PC-9 (cell line): ENCODE results near the gene IKZF1. TPM values are rescaled to one million over a fixed set of nuclear protein-coding genes. Genes with fewer than 3 reads are reported as not detected.

Source experiments
- Bru-seq: library from RNA; stranded (reverse); fragments of 400-500 nt; gene quantifications from one replicate; lab custom pipeline; 2021; lab: Mats Ljungman, UMichigan
- BruChase-seq, 2 experiments: library from RNA; stranded (reverse); fragments of 400-500 nt; gene quantifications; one replicate each; lab custom pipeline; 2021; lab: Mats Ljungman, UMichigan
- BruUV-seq: library from RNA; stranded (reverse); fragments of 400-500 nt; replicated peaks from 2 replicates; lab custom pipeline; 2021; lab: Mats Ljungman, UMichigan
- CTCF ChIA-PET: fragments of 300-600 bp; sonication (Branson Sonifier 250); formaldehyde crosslinking; loops from one replicate; lab custom pipeline; 2022; ENCODE audit warnings: antibody characterized with exemption; lab: Charles Lee
- POLR2A ChIA-PET: fragments of 300-600 bp; sonication (Branson Sonifier 250); formaldehyde crosslinking; loops from one replicate; lab custom pipeline; 2022; ENCODE audit warnings: antibody characterized with exemption; ENCODE audit not compliant: unreplicated experiment; lab: Charles Lee
- DNase-seq, 2 experiments: peaks; one replicate each; pipeline versions ENCODE4 v3.0.0 to v3.0.0-alpha.2; 2015 to 2022; ENCODE audit warnings: mixed read lengths in 1 of 2
- H2AFZ ChIP-seq: fragments of 200-600 bp; sonication (generic); 2 replicates; pipeline ENCODE4 v1.8.1; 2017; ENCODE audit warnings: antibody characterized with exemption
- H3F3A ChIP-seq: fragments of 200-600 bp; sonication (generic); 2 replicates; pipeline ENCODE4 v1.8.1; 2017; ENCODE audit warnings: antibody characterized with exemption, mild to moderate bottlenecking, low read depth; ENCODE audit not compliant: insufficient read depth
- H3K27ac ChIP-seq: fragments of 200-600 bp; sonication (generic); 2 replicates; pipeline ENCODE4 v1.6.1; 2016; ENCODE audit warnings: mixed run types
- H3K27me3 ChIP-seq: fragments of 200-600 bp; sonication (generic); 2 replicates; pipeline ENCODE4 v1.6.1; 2016; ENCODE audit warnings: low read depth, mixed run types; ENCODE audit not compliant: insufficient read depth
- H3K36me3 ChIP-seq: fragments of 200-600 bp; sonication (generic); 2 replicates; pipeline ENCODE4 v1.6.1; 2016; ENCODE audit warnings: low read depth, mixed run types
- H3K4me1 ChIP-seq: fragments of 200-600 bp; sonication (generic); replicated peaks from 2 replicates; pipeline ENCODE4 v1.6.1; 2016; ENCODE audit warnings: mixed run types; ENCODE audit not compliant: insufficient read depth
- H3K4me2 ChIP-seq: fragments of 200-600 bp; sonication (generic); 2 replicates; pipeline ENCODE4 v1.6.1; 2017; ENCODE audit warnings: mixed run types
- H3K4me3 ChIP-seq: fragments of 200-600 bp; sonication (generic); 2 replicates; pipeline ENCODE4 v1.6.1; 2016; ENCODE audit warnings: mixed run types
- H3K79me2 ChIP-seq: fragments of 200-600 bp; sonication (generic); 2 replicates; pipeline ENCODE4 v1.6.1; 2017; ENCODE audit warnings: low read depth, mixed run types
- H3K9me2 ChIP-seq: fragments of 200-600 bp; sonication (generic); 2 replicates; pipeline ENCODE4 v1.8.1; 2017; ENCODE audit warnings: mild to moderate bottlenecking; ENCODE audit not compliant: insufficient read depth
- H3K9me3 ChIP-seq: fragments of 200-600 bp; sonication (generic); 2 replicates; pipeline ENCODE4 v1.8.1; 2016; ENCODE audit warnings: low read depth; ENCODE audit not compliant: insufficient read depth
- H4K20me1 ChIP-seq: fragments of 200-600 bp; sonication (generic); 2 replicates; pipeline ENCODE4 v1.8.1; 2017; ENCODE audit not compliant: insufficient read depth
- EZH2 ChIP-seq: fragments of 200-600 bp; sonication (generic); IDR thresholded peaks from 2 replicates; pipeline ENCODE4 v1.8.0; 2017; ENCODE audit warnings: antibody characterized with exemption, low read depth
- intact Hi-C: fragments of 100-400 bp; cut with micrococcal nuclease; formaldehyde crosslinking; loops from one replicate; pipeline ENCODE4 v1.10.0; 2022; ENCODE audit not compliant: unreplicated experiment
- long read RNA-seq: library from polyadenylated mRNA; stranded (forward); transcript quantifications from one replicate; pipeline ENCODE4 v2.0.0, GENCODE V29; 2022
- total RNA-seq: library from RNA; stranded (reverse); gene quantifications from 2 replicates; pipeline ENCODE4 v1.2.3, GENCODE V29; 2021
- TF ChIP-seq, protein P1 (sequence below): fragments of 200-600 bp; sonication (generic); conservative IDR thresholded peaks from 2 replicates; pipeline ENCODE4 v1.6.1; 2017; ENCODE audit warnings: mixed run types, antibody characterized with exemption, mild to moderate bottlenecking, moderate library complexity

Gene IKZF1
- total RNA-seq (not detected in 2 replicates), Bru-seq, nascent RNA (percentile 11 among the genes with signal in this experiment), BruChase-seq, experiment 1, labeled RNA remaining after a 2-hour chase (percentile 11 among the genes with signal in this experiment), BruChase-seq, experiment 2, labeled RNA remaining after a 6-hour chase (percentile 7 among the genes with signal in this experiment)
- long read RNA-seq, result 0 reads

DNA sequence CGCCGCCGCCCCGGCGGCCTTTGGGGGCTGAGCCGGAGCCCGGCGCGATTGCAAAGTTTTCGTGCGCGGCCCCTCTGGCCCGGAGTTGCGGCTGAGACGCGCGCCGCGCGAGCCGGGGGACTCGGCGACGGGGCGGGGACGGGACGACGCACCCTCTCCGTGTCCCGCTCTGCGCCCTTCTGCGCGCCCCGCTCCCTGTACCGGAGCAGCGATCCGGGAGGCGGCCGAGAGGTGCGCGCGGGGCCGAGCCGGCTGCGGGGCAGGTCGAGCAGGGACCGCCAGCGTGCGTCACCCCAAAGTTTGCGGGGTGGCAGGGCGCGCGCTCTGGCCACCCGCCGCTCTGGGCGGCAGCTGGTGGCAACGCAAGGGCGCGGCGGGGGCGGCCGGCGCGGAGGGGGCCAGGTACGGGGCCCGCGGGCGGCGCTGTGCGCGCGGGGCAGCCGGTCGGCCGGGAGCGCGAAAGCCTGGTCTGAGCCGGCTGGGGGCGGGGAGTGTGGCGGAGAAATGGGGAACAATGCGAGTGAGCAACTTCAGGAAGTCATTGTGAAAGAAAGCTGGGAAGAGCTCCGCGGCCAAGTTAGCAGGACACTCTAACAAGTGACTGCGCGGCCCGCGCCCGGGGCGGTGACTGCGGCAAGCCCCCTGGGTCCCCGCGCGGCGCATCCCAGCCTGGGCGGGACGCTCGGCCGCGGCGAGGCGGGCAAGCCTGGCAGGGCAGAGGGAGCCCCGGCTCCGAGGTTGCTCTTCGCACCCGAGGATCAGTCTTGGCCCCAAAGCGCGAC is at the start of gene IKZF1:
Gene IKZF1 (plus strand): TSS at position 588 of the 782 bp plus-strand sequence. CDS start 14,346 bp downstream, outside the sequence.
- no peak for DNase-seq
- no peaks in the 10 kb centered on the region for H3K9me2 ChIP-seq
- no peaks in the 10 kb centered on the region for H3F3A ChIP-seq
- no peak for TF ChIP-seq EZH2
- TF ChIP-seq, protein P1, sequence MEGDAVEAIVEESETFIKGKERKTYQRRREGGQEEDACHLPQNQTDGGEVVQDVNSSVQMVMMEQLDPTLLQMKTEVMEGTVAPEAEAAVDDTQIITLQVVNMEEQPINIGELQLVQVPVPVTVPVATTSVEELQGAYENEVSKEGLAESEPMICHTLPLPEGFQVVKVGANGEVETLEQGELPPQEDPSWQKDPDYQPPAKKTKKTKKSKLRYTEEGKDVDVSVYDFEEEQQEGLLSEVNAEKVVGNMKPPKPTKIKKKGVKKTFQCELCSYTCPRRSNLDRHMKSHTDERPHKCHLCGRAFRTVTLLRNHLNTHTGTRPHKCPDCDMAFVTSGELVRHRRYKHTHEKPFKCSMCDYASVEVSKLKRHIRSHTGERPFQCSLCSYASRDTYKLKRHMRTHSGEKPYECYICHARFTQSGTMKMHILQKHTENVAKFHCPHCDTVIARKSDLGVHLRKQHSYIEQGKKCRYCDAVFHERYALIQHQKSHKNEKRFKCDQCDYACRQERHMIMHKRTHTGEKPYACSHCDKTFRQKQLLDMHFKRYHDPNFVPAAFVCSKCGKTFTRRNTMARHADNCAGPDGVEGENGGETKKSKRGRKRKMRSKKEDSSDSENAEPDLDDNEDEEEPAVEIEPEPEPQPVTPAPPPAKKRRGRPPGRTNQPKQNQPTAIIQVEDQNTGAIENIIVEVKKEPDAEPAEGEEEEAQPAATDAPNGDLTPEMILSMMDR, result no peak
- no peak within 1 kb of the TSS for H3K27ac ChIP-seq
- no peaks in the 10 kb centered on the region for H3K4me1 ChIP-seq
- no peaks in the 10 kb centered on the region for H3K36me3 ChIP-seq
- peaks cover 76% of the 10 kb centered on the region for H3K27me3 ChIP-seq
- CTCF ChIA-PET, result no interaction called here
- H3K79me2 ChIP-seq, result no peaks in the 10 kb centered on the region
- no TSS peak for BruUV-seq
- no peaks in the 10 kb centered on the region; the same call in none of the 2 replicates for H3K9me3 ChIP-seq
- intact Hi-C loops, result no loop called here
- no peak within 1 kb of the TSS for H3K4me3 ChIP-seq
- H4K20me1 ChIP-seq, result no peaks in the 10 kb centered on the region
- POLR2A ChIA-PET, result no interaction called here
- no peak within 1 kb of the TSS for H2AFZ ChIP-seq
- no peak within 1 kb of the TSS for H3K4me2 ChIP-seq

DNA sequence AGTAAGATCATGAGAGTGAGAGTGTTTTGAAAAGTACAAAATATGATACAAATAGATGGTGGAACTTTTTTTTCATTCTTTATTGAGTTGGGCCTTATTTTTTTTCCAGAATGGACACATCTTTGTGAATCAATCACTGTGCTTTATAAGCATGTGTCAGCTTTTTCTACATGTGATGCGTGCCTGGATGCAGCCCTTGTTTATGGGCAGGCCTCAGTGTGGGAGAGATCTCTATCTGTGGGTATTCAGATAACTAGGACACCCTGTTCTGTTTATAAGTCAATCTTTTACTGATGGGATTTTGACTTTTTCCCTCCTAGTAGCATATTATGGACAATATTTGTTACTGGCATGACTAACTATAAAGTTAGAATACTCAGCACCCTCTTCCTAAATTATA is 42.9 kb upstream of the IKZF1 start:
- no TSS peak for BruUV-seq
- no peaks in the 10 kb centered on the region for H3K4me1 ChIP-seq

DNA sequence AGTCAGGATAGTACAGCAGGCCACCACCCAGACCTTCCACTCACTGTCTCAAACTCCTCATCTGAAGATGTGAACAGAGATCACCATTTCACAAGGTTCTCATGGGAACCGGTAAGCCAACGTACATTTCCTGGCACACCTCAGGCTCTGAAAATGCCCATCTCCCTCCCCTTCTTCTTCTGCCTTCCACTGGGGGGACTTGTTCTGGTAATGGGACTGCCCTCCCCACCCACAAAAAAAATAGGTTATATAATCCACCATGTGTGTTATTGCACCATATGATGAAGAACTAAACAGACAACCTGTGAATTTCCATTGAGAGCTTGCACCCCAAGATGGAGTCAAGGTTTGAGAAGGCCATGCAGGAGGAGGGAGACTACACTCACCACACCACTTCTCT is 42.1 kb upstream of the IKZF1 start:
- intact Hi-C loops, result no loop called here
- POLR2A ChIA-PET, result no interaction called here
- no TSS peak for BruUV-seq
- Histone ChIP-seq H3K4me2 (no peak overlapping the region), H2AFZ (no peak overlapping the region), H3K36me3 (no peaks in the 10 kb centered on the region), H3K27ac (no peak overlapping the region), H3K4me3 (no peak overlapping the region), H3K4me1 (no peaks in the 10 kb centered on the region), H3K27me3 (0 out of 2 replicates have a peak, but pooled peaks cover 10% of the 10 kb centered on the region), H3K9me3 (no peaks in the 10 kb centered on the region), H3K9me2 (no peaks in the 10 kb centered on the region), H3F3A (no peaks in the 10 kb centered on the region), H3K79me2 (no peaks in the 10 kb centered on the region), H4K20me1 (no peaks in the 10 kb centered on the region)
- CTCF ChIA-PET, result no interaction called here
- TF ChIP-seq EZH2, result no peak
- TF ChIP-seq, protein P1, result no peak
- DNase-seq, result no peak

More for the DNA sequence above, 42.9 kb upstream of the IKZF1 start:
- no peak for TF ChIP-seq EZH2
- TF ChIP-seq, protein P1, result no peak
- no peaks in the 10 kb centered on the region for H3K9me3 ChIP-seq
- 0 out of 2 replicates have a peak, but pooled peaks cover 2% of the 10 kb centered on the region for H3K27me3 ChIP-seq
- H3K9me2 ChIP-seq, result no peaks in the 10 kb centered on the region
- H3K36me3 ChIP-seq, result no peaks in the 10 kb centered on the region
- no peak for DNase-seq
- ChIA-PET POLR2A (no interaction called here), CTCF (no interaction called here)
- no peaks in the 10 kb centered on the region for H4K20me1 ChIP-seq
- H3K79me2 ChIP-seq, result no peaks in the 10 kb centered on the region
- H3K27ac ChIP-seq, result no peak overlapping the region
- H2AFZ ChIP-seq, result no peak overlapping the region
- H3F3A ChIP-seq, result no peaks in the 10 kb centered on the region
- no peak overlapping the region for H3K4me2 ChIP-seq
- intact Hi-C loops, result no loop called here
- no peak overlapping the region for H3K4me3 ChIP-seq
